GM18517 (cell line): ENCODE measurements around the gene CNTN3.

Experiments used
- ATAC-seq: cut with Tn5 transposase; IDR thresholded peaks from one replicate; pipeline ENCODE4 v1.9.1; 2021; ENCODE audit warnings: mild to moderate bottlenecking, moderate library complexity; ENCODE audit not compliant: unreplicated experiment

The CNTN3 gene

DNA sequence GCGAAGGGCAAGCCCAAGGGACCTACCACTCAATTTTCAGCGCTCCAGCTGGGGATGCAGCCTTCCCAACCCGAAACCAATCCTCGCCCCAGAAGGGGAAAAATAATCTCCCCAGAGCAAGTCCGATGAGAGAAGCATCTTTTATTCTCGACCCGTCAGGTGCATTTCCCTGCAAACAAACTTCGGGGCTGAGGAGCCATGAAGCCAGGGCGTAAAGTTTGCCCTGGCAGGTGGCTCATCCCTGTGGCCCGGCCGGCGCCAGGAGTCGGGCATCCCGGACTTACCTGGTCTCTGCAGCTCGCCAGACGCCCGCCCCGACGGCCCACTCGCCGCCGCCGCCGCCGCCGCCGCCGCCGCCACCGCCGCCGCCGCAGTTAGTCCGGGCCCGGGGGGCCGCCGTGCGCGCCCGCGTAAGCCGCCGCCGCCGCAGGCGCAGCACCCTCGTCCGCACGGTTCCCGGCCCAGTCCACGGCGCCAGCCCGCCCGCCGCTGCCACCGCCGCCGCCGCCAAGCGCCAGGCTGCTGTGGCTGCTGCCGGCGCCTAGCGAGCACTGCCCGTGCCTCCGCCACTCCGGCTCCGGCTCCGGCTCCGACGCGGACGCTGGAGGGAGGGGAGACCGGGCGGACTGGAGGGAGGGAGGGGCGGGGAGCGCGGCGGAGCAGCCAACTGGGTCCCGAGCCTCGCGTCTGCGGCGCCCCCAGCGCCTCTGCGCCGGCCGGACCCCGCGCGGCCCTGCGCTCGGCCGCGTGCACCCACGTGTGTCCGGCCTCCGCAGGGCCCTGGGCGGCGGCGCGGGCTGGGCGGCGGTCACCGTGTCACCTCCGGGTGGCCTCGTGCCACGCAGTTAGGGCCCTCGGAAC lies at the start of gene CNTN3:
CNTN3 (minus strand) TSS at position 553 of the 861 bp plus-strand sequence. CDS start 93,547 bp downstream, outside the sequence.
- ATAC-seq = no peak

DNA sequence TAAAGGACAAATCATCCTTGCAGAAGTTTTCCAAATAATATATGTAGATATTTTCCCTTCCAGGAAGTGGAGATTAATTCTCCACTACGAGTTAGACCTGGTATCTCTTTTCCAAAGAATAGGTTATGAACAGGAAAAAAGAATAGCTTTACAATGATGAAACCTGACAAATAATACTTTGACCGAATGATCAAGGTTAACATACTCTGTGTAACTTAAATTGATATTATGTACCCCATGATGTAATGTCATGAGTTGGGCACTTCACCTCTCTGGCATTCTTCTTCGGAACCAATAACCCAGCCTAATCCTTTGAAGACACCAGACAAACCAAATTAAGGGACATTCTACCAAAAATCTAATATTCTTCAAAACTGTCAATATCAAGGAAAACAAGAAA lies 48.7 kb upstream of the CNTN3 start:
- no peak for ATAC-seq

DNA sequence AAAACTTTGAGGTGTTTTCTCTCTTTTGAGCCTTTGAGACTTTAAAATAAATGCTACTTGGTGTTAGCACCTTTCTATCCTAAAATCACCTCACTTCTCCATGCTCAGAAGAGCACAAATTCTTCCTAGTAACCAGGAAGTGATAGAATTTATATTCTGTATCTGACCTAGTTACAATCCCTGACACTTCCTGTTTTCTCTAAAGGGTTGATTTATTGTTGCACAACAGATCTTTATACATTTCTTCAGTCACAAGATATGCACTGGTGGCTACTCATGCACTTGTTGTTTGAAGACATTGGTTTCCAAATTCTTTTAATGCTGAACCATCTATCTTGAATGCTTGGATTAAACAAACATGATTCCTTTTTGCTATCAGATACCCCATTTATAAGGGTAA lies 47.2 kb upstream of the CNTN3 start:
- no peak for ATAC-seq

DNA sequence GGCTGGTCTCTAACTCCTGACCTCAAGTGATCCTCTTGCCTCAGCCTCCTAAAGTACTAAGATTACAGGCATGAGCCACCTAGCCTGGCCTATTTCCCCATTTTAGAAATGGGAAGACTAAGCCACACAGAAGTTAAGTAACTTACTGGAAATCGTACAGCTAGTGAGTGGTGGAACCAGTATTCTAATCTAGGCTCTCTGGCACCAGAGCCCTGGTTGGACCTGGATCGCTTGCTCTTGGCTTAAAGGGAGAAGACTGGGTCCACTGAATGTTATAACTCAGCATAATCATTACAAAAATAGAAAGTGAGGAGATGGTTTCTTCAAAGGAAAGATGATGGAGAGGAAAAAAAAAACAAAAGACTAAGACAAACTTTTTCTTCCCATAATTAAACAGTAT lies 37.4 kb upstream of the CNTN3 start:
- ATAC-seq = no peak

DNA sequence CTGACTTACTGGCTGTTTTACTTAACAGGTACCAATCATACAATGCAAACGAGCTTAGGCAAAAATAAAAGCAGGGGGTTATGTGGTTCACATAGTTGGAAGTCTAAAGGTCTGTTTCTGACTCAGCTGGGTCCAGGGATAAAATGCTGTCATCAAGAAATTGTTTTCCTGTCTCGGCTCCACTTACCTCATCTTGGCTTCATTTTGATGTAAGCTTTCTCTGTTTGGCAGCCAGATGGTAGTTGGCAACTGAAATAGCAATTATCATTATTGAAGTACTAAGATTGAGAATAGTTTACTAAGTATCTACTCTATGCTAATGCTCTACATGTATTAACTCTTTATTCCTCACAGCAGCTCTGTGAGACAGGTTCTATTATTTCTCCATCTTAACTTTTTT lies 36.8 kb upstream of the CNTN3 start:
- no peak for ATAC-seq

DNA sequence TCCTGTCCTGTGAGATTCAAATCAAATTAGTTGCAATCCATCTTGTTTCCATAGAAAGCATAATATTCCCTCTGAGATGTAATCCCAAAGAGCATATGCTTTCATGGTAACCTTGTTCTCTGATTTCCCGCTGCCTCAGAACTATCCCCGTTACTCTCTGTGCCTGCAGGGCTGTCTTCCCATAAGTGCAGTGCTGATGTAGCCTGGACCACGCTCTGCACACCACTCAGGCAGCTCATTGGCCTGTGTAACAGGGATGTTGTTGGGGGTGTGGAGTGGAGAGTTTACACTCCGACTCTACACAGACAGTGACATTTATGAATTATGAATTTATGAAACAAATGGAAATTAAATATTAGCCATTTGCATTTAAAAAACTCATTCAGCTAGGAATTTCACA lies 33.6 kb upstream of the CNTN3 start:
- ATAC-seq = no peak

DNA sequence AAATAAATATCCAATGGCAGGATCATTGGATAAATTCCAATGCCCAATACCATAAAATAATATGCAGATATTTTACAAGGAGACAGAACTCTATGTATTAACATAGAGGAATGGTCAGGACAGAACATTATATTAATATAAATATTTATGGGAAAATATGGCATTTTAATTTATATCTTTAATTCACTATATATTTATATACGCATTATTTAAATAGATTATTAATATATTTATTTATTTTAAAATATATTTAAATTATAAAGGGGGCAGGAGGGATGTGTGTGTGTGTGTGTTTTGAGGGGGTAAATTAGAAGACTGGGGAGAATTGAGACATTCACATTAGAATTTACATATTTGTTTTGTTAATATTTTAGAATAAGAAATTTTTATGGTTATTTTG lies 31.6 kb upstream of the CNTN3 start:
- ATAC-seq = no peak

DNA sequence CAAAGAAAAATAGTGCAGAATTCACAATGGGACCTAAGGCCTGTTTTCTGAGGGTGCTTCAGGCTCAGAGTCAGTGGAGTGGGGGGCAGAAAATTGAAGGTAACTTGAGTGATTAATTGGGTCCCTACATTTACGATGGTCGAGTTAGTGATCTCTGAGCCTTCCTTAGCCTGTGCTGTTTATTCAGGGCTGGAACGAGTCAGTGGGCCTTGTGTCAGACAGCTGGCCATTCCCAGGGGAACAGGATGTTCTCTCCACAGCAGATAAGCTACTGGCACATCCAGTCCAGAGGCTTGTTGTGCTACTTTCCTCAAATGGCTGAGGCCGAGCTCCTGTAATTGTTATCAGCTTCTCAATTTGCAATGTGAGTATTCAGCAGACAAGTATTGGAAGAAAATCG lies 29.2 kb upstream of the CNTN3 start:
- no peak for ATAC-seq

DNA sequence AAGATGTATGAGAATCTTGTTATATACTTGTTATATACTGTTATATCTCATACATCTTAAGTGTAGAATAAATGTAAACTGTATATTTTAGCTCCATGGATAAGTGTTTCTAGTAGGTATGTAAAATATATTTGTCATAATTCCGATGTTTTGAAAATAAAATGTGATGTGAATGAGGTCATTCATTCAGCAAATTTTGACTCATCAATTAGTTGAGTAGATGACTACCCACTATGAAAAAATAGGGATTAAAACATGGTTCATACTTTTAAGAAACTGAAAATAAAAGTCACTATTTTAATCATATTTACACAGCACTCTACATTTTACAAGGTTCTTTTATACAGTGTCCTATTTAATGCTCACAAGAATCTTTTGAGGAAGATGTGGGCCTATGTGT lies 28.4 kb upstream of the CNTN3 start:
- ATAC-seq = no peak

DNA sequence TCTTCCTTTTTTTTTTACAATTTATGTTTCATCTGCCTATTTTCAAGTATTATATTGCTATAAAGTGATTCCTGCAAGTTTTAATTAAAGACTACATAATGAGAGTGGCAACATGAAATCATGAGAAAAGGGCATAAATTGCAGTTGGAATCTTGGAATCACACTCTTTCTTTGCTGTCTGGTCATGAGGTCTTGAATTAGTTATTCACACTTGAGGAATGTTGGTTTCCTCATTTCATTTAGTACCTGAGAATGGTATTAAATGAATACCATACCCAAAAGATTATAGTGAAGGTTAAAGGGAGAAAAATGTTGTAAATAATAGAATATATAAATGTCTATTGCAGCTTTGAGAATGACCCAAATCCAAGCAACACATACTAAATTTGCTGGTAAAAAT lies 25.8 kb upstream of the CNTN3 start:
- ATAC-seq = no peak

DNA sequence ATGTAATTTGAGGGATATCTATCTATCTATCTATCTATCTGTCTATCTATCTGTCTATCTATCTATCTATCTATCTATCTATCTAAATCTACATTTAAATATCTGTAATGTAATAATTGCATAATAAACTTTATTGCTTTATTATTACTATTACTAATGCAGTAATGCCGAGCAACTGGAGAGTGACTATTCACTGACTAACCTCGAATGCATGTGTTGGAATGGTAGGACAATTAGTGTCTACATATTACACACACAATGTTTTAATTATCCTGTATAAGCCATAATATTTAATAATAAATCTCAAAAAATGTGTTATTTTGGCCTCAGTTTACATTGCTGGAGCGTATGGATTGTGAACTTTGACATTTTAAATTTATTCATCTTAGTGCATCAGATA lies 25.2 kb upstream of the CNTN3 start:
- ATAC-seq = no peak

DNA sequence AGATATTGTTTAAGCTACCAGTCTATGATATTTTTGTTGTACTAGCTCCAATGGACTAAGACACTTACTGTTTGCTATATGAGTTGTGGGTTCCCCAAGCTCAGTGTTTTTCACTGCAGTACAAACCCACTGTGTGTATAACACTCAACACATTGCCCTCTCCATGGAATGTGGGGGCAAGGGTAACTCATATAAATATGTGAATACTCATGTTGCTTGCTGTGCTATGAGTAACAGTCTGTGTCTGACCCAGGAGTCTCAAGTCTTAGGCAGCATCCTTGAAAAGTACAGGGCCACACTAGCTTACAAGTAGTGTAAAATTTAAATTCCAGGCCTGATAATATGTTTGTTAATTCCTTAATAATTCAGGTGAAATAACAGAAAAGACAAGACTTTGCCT lies 22.5 kb upstream of the CNTN3 start:
- no peak for ATAC-seq

DNA sequence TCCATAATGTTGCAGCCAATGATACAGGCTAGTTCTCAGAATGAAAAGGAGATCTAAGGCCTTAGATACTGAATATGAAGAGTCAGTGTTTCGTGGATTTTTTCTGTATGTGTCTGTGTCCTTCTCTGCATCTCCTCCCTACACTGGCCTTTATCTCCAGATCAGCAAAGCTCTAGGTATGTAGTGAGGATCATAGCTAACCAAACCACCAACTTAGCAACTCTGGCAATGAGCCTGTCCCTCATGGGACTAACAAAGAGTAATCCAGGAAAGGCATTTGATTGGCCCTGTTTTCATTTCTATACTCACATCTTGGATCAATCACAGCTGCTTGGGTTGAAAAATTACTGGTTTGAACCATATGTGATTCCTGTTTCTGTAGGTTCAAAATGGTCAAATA lies 18.6 kb upstream of the CNTN3 start:
- ATAC-seq = no peak

DNA sequence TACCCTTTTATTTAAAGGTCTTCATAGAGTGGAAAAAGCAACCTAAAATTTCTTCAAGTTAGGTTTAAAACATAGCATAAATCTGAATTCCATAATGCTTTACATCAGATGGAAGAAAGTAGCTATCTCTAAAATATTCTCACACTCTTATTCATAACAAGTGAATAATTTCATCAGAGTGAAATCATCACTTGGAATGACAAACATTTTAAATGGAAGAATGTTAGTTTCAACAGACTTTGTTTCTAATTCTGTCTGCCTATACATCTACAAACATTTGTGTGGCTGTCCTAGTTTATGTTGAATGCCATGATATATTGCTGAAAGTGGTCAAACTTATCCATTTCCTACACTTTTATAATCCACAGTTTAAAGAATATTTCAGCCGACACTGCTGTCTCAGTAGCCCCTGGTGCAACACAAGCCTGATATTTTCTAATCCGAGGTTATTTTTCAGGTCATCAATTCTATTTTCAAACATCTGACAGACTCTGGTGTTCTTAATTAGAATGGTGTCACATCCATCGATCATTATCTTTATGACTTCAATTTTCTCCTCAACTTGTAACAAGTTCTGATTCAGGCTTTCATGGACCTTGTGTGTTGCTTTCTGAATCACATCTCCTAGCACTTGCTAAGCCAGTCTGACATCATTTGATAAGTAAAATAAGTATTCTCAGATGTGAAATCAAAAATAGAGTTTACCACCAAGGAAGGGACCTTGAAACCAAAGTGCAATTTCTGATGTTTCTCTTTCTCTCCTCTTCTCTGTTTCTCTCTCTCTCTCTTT lies 17.1 kb upstream of the CNTN3 start:
- ATAC-seq = no peak

DNA sequence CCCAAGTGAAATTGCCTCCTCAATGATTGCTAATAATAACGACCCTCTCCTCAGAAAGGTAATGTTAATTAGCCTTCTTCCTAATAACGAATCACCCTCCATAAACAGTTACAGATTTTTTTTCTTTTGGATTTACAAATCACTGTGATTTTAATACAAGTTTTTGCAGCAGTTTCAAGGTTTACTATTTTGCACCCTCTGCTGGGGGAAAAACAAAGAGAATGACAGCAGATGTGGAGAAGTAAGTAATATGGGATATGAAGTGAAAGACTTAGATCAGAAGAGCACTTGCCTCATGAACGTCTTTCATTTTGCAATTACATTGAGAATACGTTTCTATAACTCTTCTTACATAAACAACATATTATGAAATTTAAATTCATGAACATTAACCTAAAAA lies 16.1 kb upstream of the CNTN3 start:
- ATAC-seq = no peak

DNA sequence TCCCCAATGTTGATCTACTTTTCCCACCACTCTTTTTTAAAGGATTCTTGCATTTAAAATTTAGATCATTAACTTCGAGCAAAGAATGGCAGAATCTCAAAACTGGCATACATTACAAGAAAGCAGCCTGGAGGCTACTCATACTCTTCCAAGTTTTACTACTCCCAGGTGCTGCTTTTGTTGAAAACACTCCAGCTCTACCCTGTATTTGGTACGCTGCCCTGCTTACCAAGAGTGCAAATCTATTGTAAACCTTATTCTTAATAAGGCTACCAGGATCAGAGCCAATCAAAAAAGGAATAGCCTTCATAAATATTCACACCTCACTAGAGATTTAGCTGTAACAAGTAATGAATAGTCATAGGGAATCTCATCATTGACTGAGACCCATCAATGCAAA lies 11.6 kb upstream of the CNTN3 start:
- ATAC-seq = no peak

DNA sequence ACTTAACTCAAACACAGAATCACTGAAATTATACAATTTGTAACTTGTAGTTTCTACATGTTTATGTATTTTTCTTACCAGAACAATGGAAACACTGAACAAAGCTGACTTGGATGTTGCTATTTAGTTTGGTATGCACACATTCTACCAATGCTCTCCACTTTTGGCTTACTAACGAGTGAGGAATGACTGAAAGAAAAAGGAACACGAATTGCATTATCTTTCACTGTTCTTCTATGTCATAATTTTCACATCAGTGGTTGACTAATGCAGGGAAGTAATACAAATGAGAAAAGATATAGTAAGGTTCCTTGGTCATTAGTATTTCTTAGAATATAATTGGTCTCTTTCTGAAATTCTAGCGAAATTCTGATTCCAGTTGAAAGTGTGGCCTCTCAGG lies 9.8 kb upstream of the CNTN3 start:
- no peak for ATAC-seq

DNA sequence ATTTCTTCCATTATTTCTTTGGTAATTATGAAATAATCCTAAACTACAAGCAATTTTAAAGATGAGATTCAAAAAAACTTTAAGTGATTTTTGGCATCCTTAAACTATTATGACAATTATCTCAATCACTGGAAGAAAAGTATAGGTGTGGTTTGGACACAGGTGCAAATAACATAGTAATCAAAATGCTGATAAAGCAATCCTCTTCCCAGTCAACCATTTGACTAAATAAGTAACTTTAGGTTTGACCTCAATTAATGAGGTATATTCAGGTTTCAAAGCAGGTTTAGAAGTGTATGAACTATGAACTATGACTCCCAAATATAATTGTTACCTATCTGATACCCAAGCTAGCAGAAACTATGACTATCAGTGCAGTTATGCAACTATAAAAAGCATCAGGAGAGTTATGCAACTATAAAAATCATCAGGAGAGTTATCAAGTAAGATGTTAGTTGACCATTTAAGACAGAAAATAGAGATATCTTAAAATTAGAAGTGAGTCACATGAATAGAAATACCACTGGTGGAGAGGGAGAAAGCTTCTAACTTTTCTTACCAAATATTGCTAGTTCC lies 8.9 kb upstream of the CNTN3 start:
- ATAC-seq = no peak

DNA sequence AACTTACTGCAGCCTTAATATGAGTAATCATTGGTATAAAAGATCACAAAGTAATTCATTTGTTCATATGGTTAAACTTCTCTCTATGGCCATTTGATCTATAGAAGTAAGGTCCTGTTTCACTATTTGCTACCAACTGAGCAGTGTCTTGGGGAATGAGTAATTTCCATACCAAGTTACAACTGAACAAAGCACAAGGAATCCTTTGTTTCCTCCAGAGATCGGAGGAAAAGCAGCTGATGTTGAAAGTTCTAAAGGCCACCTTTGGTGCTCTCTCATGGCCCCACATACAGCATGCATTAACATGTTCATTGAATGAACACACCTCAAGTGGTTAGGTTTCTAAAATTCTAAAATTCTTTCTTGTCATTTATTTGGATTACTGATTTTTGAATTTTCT lies 7.1 kb upstream of the CNTN3 start:
- no peak for ATAC-seq

DNA sequence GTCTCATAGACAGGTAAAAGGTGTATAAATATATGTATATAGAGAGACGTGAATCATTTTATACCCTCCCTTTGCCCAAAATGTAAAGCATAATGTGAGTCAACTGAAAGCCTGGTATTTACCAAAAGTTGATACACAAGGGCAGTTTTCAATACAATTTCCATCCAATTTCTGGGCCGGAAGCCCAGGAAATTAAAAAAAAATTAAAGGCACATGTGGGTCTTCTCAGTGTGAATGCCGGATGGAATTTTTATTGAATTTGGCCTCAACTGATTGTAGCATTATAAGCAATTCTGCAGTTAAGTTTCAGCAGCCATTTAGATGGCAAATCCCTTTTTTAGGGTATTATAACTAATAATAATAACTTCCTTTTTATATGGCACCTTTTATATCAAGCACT lies 3.3 kb upstream of the CNTN3 start:
- ATAC-seq = no peak

DNA sequence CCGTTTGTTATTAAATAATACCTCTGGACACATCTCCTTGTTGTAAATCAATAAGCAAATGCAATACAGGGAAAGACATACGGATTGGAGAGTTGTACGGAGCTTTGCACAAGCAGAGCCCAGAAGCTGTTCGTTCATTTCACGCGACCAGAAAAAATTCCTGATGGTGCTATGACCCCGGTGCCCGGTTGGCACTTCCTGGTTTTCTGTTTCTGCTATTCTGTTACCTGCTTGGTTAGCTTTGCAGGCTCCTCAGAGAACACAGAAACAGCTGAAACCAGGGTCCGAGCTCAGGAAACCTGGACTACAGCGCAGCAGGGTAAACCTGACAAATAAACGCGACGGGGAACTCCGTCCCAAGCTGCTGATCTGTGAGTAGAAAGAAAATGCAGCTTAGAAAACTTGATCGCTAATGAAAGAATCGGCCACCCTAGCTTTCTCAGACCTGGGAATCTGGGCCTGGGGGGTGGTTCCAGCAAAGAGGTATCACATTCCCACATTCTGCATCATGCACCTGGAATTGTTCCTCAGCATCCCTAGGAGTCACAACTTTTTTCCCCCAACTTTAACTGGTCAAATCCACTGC lies 845 bp downstream of the CNTN3 start:
- no peak for ATAC-seq

DNA sequence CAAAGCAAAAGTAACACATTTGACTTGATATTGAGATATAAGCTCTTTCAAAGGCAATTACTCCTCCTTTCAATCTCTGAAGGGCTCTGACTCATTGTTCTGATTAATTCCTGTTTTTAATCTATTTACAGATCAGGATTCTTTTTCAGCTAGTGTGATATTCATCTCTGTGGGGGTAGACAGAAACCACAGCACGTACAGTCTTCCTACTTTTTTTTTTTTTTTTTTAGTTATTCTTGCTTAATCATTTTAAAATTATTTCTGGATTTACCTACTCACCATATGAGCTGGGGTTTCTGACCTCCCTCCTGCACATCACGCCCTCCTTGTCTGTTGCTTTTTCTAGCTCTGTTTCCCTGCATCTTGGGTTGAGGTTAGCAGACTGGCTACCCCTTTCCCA lies 1.4 kb downstream of the CNTN3 start:
- ATAC-seq = no peak
